ENCODE data around the gene MAST4.

The MAST4 gene

DNA sequence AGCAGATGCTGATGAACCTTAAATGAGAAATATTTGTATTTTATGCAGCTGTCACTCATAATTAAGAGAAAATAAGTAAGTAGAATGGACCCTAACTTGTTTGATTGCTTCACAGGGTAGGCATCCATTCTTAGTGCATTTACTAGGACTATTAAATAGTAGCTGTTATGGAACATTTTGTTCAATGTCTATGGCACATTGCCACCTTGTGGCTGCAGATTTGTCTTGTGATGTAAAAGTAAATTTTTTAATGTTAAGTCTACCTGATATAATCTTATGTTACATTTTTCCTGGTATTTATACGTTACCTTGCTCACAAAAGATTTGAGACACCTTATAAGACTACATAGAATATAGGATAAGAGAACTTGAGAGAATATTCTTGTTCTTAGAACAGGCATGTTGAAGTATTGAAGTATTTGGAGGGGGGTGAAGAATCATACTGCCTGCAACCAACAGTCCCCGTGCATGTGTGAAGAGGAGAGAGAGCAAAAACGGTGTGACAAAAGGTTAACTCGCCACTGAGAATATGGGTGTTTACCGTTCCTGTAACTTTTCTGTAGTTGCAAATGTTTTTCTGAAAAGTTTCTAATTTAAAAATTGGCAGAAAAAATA is 161.1 kb downstream of the MAST4 start:
- peak; percentile 66 for DNase-seq (ENCODE audit: low read depth)
- H3K4me3 ChIP-seq (ENCODE audit: control insufficient read depth, low read depth, low read length): no peak overlapping the region
- TF ChIP-seq, protein P1, sequence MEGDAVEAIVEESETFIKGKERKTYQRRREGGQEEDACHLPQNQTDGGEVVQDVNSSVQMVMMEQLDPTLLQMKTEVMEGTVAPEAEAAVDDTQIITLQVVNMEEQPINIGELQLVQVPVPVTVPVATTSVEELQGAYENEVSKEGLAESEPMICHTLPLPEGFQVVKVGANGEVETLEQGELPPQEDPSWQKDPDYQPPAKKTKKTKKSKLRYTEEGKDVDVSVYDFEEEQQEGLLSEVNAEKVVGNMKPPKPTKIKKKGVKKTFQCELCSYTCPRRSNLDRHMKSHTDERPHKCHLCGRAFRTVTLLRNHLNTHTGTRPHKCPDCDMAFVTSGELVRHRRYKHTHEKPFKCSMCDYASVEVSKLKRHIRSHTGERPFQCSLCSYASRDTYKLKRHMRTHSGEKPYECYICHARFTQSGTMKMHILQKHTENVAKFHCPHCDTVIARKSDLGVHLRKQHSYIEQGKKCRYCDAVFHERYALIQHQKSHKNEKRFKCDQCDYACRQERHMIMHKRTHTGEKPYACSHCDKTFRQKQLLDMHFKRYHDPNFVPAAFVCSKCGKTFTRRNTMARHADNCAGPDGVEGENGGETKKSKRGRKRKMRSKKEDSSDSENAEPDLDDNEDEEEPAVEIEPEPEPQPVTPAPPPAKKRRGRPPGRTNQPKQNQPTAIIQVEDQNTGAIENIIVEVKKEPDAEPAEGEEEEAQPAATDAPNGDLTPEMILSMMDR (conservative IDR thresholded peaks at IDR 0.05; ENCODE audit: control insufficient read depth, insufficient read depth, low read depth, low read length): peak; percentile 37

DNA sequence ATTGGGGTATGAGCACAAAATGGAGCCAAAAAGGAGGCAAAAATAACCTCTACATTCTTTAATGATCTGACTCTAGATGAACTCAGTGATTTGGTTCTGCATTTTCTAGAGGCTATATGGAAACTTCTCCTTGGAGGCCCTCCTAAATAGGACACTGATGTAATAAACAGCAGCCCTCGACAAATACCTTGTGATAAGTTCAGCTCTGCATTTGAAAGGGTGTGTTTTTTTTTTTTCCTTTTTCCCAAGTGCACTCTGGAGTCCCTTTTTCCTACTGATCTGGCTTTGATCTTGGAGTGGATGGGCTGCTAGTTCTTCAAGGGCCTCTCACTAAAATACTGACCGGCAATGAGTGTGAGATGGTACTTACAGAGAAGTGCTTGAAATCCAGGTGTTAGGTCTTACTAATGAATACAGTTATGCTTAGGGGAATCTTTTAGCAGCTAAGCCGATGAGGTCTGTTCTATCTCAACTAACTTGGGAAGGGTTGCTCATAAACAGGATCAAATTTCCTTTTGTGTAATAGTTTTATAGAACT is 161.7 kb downstream of the MAST4 start:
- no peak overlapping the region for H3K4me3 ChIP-seq (ENCODE audit: control insufficient read depth, low read depth, low read length)
- TF ChIP-seq, protein P1 (conservative IDR thresholded peaks at IDR 0.05; ENCODE audit: control insufficient read depth, insufficient read depth, low read depth, low read length): no peak
- DNase-seq (ENCODE audit: low read depth): no peak

DNA sequence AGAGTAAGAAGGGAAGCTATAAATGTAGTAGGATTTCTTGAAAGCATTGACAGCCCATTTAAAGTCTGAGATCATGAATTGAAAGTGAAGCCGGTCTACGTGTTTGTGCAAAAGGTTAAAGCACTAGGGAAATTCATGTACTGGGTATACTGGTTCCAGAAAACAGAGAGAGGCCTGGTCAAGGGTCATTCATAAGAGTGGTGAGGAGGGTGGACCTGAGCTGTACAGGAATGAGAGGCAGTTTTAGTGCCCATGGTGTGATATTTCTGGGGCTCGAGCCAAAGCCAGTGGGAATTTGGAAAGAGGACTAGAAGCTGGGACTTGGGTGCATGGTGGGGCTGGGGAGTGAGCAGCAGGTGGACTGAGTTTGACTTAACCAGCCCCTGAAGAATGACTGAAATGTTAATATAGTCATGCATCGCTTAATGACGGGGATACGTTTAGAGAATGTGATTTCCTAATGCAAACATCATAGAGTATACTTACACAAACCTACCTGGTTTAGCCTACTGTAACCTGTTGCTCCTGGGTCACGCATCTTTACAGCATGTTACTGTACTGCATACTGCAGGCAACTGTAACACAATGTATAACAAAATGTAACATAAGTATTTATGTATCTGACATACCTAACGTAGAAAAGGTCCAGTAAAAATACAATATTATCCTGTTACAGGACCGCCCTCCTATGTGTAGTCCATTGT is 173.0 kb downstream of the MAST4 start:
- H3K4me3 ChIP-seq (ENCODE audit: control insufficient read depth, low read depth, low read length): no peak overlapping the region
- no peak for DNase-seq (ENCODE audit: low read depth)
- TF ChIP-seq, protein P1 (conservative IDR thresholded peaks at IDR 0.05; ENCODE audit: control insufficient read depth, insufficient read depth, low read depth, low read length): no peak

DNA sequence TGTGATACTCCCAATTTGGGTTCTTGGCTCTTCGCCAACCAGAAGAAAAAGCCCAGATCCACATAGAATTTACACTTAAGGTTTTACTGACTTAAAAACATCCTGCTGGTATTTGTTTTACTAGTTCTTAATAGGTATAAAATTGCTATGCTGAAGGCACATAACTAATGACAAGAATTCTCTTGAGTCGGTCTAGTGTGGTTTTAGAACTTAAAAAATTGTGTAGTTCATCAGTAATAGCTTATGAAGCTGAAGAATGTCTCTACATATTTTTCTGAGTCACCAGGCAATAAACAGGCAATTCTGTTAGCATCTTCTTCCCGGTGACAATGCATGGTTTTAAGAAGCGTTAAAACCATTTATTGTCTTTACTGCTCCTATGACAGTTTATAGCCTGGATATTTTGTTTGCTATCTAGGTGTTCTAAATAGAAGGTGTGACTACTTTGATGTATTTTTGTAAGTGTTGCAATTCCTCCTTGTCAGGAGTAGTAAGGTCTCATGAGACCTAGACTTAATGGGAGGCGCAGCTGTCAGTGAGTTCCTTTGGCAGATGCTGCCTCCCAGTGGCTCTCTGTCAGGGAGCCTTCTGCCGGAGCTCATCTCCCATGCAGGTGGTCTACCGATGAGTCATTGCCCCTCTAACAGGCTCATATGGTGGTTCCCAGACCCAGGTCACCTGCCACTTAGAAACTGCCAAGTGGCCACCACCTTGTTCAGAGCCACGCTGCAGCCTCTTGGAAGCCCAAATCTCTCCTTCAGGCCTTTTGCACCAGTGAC is 173.8 kb downstream of the MAST4 start:
- DNase-seq (ENCODE audit: low read depth): peak; percentile 8
- H3K4me3 ChIP-seq (ENCODE audit: control insufficient read depth, low read depth, low read length): no peak overlapping the region
- TF ChIP-seq, protein P1 (conservative IDR thresholded peaks at IDR 0.05; ENCODE audit: control insufficient read depth, insufficient read depth, low read depth, low read length): peak; percentile 23

DNA sequence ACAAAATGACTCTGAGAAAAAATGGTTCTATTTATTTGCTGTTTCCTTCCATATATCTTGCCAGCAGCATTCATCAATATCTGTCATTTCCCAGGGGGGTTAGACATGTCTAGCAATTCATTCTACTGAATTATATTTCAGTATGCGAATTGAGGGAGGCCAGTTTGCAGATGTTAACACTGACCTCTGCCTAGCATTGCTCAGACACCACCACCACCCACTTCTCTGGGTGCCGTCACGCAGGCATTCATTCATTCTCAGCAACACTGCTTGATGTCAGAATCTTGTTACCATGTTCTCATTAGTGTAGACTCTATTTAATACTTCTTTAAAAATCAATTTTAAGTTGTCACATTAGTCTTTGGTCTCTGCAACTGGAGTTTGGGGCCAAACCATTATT is 181.7 kb downstream of the MAST4 start:
- DNase-seq (ENCODE audit: low read depth): no peak
- TF ChIP-seq, protein P1 (conservative IDR thresholded peaks at IDR 0.05; ENCODE audit: control insufficient read depth, insufficient read depth, low read depth, low read length): no peak

DNA sequence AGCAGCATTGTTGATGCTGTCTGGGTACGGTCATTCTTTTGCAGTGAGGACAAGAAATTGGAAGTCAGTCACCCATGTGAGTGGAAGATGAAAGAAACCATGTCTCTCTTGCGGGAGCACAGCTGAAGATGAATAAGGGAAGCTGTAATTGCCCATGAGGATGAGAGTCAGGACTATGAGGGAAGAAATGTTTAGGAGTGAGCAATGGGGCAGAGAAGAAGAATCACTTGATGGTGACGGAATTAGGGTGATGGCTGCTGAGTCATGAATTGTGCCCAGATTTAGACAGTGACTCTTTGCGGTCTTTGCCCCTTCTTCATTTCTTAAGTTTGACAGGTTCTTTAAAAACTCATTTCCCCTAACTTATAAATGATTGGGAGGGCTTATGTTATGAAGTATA is 183.3 kb downstream of the MAST4 start:
- DNase-seq (ENCODE audit: low read depth): peak; percentile 23
- TF ChIP-seq, protein P1 (conservative IDR thresholded peaks at IDR 0.05; ENCODE audit: control insufficient read depth, insufficient read depth, low read depth, low read length): no peak
- no peak overlapping the region for H3K4me3 ChIP-seq (ENCODE audit: control insufficient read depth, low read depth, low read length)

More for the DNA sequence above, 181.7 kb downstream of the MAST4 start:
- H3K4me3 ChIP-seq (ENCODE audit: control insufficient read depth, low read depth, low read length): no peak overlapping the region
